IPS-NIHi7 (cell line): ENCODE data around the gene SND1.
"Not testable (repeated sequence)": the region's sequence is repeated elsewhere in the genome, so short reads cannot be mapped to it uniquely, and the experiment has no call there.

ENCODE experiments used
- DNase-seq: peaks from one replicate; pipeline ENCODE4 v3.0.0; 2012; ENCODE audit warnings: mixed read lengths; ENCODE audit errors: extremely low spot score

SND1 gene

DNA sequence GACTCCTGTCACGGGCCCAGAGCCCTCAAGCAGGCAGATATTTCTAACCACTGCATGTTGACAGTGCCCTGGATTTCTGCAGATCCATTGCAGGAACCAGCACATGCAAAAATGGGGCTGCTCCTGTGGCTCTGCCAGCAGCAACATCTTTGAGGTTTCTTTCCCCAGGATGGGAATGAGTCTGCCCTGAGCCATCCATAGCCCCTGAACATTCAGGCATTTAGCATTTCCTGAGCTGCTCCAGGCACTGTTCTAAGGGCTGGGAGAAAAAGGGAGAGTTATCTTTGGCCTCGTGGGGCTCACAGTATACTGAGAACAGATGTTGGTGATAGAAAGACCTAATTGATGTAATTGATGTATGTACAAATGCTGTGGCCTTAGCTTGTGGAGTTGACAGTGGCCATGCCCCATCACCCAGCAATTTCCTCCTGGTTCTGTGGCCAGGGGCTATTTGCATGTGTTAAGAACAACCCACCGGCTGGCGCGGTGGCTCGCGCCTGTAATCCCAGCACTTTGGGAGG lies 445.3 kb downstream of the SND1 start:
- no peak for DNase-seq

- no peak for DNase-seq
These were observed 446.6 kb downstream of the SND1 start for GRCh38 chr7:128098629-128099028.

DNA sequence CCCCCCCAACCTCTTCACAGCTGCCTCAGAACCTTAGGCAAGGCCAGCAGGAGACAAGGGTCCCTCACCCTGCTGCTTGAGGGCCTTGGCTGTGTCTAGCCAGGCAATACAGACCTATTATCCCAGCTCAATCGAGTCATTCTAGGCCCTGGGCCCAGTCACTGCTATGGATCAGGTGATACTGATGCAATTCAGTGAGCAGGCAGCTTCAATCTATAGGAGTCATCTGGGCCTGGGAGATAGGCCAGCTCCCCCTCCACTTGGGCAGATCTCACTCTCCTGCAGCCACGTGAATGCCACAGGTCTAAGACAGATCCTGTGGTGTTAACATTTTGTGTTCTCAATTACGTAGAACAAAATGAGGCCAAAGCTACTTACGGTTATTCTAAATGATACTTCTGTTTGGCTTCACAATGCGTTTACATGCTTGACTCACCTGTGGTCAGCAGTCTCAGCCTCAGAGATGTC lies 447.2 kb downstream of the SND1 start:
- no peak for DNase-seq

DNA sequence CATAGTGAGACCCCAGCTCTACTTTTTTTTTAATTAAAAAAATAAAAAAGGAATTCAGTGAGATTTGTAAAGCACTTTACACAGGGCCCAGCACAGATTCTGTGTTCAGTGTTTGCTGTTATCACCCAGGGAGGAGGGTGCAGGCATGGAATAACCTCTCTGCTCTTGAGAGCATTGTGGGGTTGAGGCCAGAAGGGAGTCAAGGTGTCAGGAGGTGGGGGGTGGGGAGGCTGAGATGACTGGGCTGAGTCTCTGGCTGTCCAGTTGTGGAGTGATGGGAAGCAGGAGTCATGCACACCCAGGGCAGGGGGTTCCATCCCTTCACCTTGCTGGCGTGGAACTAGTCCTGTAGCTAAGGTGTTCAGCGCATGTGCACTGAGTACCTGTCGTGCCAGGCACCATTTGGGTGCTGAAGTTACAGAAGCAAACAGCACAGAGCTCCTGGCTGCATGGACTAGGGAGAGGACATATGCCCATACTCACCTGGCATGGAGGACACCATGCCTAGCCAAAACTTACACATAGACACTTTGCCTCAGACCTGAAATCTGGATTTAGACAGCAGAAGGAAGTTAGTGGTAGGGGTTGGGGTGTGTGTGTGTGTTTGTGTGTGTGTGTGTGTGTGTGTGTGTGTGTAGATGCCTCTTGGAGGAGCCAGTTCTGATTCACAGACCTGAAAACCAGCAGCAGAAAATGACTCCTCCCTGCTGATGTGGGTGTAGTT lies 448.4 kb downstream of the SND1 start:
- DNase-seq: no peak

GRCh38 chr7:128100949-128101713 lies 449.1 kb downstream of the SND1 start:
- DNase-seq: no peak

DNA sequence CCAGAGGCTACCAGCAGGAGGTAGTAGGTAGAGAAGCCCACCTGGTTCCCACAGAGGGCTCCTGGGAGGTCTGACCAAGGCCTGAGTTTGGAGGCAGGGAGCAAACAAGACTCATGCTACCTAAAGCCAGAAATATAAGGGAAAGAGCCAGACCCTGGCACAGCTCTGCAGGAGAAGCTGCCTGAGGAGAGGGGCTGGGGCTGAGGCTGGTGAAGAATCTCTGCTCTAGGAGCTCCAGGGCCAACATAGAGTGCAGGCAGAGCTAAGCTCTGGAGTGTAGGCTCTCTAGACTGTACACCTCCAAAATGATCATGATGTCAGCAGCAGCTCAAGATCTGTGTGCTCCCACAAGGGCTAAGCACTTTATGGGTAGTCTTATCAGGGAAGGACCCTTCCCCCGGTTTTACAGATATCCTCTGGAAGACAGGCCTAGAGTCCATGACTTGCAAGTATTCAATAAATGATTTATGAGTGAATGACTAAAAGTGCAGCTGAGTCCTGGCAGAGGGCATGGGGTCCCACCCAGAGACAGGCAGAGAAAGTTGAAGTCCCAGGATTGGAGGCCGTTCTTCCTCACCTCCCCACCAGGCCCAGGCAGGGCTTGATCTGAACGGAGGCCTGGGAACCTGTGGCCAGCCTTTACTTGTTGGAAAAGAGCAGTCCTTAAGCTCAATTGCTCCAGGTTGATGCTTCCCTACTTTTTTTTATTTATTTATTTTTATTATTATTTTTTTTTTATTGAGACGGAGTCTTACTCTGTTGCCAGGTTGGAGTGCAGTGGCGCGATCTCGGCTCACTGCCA lies 450.7 kb downstream of the SND1 start:
- no peak for DNase-seq

DNA sequence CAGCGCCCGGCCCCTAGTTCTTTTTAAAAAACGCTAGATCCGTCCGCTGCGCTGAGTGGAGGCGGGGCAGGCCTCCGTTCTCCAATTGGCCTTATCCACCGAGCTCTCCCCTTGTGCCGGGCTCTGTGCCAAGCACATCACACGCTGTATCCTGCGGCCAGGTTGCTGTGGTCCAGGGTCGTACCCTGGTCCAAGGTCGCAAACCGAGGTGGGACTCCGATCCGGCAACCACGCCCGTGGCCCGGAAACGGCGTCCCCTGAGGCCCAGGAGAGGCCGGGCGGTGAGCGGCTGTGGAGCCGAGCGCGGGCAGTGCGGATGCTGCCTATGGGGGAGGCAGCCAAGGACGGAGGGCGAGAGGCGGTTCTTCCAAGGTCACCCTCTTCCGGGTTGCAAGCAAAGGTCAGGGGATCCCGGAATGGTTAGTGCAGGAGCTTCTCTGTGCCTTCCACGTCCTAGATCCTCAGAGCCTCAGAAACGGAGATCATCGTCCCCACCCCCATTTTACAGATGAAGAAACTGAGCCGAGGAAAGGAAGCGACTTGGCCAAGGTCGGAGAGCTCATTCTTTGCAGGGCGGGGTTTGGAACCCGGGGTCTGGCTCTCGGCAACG lies 451.6 kb downstream of the SND1 start:
- DNase-seq: no peak

DNA sequence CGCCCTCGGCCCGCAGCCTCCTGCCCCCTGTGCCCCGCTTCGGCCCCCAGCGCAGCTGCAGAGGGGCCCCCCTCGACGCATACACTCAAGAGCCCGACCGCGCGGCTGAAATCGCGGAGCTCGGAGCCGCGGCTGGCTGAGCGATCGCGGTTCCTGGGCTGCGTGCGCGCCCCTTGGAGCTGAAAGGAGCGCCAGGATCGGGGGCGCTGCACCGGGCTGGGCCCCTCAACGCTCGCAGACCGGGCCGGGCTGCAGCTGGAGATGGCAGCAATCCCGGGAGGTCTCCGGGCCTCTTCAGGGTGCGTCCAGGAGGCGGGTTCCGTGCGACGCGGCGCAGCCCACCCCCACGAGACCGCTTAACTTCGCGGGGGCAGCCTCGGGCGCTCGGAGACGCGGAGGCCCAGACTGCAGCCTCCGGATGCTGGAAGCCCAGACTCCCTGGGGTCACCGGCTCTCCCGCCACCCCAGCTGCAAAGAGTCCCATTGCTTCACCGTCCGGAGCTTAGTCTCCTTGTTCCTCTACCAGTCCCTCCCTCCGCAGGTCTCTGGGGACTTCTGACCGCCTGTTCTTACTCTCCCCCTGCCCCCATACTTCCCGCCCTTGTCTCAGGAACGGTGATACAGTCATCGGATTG lies 452.2 kb downstream of the SND1 start:
- peak; percentile 54 for DNase-seq

GRCh38 chr7:128105228-128106022 lies 453.4 kb downstream of the SND1 start:
- DNase-seq: no peak

- DNase-seq: no peak
These were observed 454.8 kb downstream of the SND1 start for GRCh38 chr7:128106821-128107220.

DNA sequence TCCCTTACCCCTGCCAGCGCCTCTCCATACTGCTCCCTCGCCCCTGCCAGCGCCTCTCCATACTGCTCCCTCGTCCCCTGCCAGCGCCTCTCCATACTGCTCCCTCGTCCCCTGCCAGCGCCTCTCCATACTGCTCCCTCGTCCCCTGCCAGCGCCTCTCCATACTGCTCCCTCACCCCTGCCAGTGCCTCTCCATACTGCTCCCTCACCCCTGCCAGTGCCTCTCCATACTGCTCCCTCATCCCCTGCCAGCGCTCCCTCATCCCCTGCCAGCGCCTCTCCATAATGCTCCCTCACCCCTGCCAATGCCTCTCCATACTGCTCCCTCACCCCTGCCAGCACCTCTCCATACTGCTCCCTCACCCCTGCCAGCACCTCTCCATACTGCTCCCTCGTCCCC lies 455.5 kb downstream of the SND1 start:
- DNase-seq: not testable (repeated sequence)

- DNase-seq: no peak
These were observed 456.1 kb downstream of the SND1 start for GRCh38 chr7:128108129-128108528.

DNA sequence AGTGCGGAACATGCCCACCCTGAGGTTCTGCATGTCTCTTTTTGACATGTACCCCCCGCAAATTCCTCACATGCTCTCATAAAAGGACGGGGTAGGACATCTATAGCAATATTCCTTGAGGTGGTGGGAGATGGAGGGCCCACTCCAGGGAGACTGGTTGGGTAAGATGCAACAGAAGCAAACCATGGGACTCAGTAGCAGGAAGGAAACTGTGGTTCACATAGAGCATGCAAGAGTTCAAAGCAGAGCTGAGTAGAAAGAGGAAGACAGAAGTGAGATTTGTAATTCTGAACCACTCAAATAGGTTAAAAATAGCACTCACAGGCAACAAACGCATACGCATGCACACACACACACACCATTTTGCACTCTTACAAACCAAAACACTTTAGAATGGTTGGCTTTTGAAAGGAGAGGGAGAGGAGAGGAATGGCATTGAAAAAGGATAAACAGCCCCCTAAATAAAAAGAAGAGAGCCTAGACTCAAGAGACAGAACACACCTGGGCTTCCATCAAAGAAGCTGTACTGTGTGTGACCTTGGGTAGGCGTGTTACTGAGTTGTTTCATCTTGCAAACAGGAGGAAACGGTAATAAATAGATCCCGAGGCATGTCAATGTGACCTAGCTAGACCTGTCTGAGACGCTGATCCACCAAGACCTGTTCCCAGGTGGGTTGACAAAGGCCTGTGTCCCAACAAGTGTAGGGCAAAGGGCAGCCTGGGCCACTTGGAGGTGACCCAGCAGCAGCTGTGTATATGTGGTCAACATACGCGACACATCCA lies 456.8 kb downstream of the SND1 start:
- DNase-seq: no peak

DNA sequence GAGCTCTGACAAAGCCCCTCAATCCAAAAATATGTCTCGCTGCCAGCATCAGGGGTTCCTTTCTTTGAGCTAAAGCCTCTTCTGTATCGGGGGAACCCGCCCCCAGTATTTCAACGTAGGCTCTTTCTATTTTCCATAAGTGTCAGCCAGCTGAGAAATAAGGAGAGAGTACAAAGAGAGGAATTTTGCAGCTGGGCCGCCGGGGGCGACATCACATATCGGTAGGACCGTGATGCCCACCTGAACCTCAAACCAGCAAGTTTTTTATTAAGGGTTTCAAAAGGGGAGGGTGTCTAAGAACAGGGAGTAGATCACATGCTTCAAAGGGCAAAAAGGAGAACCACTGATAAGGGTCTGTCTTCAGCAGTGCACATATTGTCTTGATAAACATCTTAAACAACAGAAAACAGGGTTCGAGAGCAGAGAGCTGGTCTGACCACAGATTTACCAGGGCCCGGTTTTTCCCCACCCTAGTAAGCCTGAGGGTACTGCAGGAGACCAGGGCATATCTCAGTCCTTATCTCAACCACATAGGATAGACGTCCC lies 457.5 kb downstream of the SND1 start:
- not testable (repeated sequence) for DNase-seq

GRCh38 chr7:128110641-128111364 lies 458.8 kb downstream of the SND1 start:
- no peak for DNase-seq

- no peak for DNase-seq
These were observed 460.2 kb downstream of the SND1 start for GRCh38 chr7:128112018-128112780.

DNA sequence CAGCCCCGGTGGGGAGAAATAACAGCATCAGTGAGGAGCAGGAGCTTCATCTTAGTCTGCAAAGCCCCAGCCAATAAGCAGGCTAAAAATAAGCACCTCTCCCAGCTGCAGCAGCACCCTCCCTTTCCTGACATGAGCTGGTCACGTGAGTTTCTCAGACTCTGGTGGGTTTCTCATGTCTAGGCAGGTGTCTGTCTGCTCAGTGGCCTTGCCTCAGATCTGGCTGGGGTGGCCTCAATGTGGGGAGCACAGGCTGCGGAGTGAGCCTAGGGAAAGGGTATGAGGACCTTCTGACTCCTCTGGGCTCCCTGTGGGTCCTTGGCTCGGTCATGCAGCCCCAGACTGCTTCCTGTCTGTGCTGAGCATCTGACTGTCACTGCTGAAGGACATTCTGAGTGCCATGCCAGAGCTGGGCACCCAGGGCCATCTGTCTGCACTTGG lies 460.8 kb downstream of the SND1 start:
- DNase-seq: no peak

DNA sequence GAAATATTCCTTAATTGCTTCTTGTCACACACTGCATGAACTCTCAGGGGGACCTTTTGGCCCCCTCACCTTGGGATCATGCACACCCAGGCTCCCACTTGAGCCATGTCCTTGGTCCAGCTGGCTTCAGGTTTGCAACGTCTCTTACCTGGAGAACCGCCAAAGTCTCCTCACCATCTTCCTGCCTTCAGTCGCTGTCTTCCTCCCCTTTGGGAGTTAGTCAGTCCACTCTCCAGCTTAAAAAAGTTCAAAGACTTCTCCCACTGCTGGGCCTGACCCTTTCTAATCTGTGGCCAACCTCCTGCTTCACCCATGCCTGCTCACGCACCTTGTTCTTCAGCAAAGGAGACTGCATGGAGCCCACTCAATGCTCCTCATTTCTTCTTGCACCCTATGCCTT lies 461.8 kb downstream of the SND1 start:
- no peak for DNase-seq
